ENCODE data around the gene CAMK1D. TPM values are rescaled to one million over a fixed set of nuclear protein-coding genes. Genes with fewer than 3 reads are reported as not detected.
A peak's percentile ranks its signal among the peaks of the same experiment; 100 is the strongest.

Gene CAMK1D
- total and polyA plus RNA-seq, 2 of the 4 experiments (the other 2 are of a cell fraction) = 5.0 to 5.3 TPM

DNA sequence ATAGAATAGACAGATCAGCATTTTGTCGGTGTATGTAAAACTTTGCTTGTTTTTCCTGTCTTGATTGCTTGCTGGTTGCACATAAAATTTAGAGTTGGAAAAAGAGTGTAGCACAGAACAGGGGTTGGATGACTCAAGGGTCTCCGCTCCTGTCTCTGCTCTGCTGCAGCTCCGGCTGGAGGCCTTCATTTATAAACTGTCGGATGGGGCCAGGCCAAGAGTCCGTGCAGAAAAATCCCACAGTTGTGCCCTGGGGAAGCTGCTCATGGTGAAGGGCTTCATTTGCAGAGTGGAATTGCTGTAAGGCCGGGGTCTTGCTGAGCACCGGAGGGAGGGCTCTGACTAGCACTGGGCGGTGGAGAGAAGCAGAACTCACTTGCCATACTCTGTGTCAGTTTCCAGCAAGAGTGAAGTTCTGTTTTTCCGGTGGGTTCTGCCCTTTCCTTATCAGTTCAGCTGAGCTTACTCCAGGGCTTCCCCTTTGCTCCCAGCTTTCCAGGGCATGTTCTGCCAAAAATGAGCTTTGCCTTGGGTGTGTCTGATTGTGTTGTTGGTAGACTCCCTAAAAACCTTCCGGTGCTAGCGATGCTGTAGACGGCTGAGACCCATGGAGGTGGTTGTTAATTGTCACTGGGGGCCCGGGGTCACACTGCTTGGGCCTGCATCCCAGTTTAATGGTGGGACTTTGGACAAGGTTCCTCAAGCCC lies 67.2 kb downstream of the CAMK1D start:
- DNase-seq (no peak), ATAC-seq (ENCODE audit: low read depth) (no peak)
- H3K9ac ChIP-seq (ENCODE audit: low read depth, low read length) = no peak overlapping the region
- H4K8ac ChIP-seq (ENCODE audit: low read depth in 2 of 2, low read length in 2 of 2) = no peak overlapping the region
- no peak overlapping the region for H3K23ac ChIP-seq (ENCODE audit: low read depth, low read length)
- no peak overlapping the region for H2AFZ ChIP-seq (replicated peaks; ENCODE audit: low read length, poor library complexity)
- no peaks in the 10 kb centered on the region for H3K36me3 ChIP-seq (ENCODE audit: control insufficient read depth, insufficient read depth, low read length)
- H3K4me2 ChIP-seq (ENCODE audit: low read depth, low read length) = no peak overlapping the region
- H2AK5ac ChIP-seq (ENCODE audit: low read depth, low read length) = no peak overlapping the region
- H3K4me1 ChIP-seq (ENCODE audit: control insufficient read depth, insufficient read depth, low read length) = peaks cover 1% of the 10 kb centered on the region; the same call in 1 of the 2 replicates
- peaks cover 7% of the 10 kb centered on the region for H3K27me3 ChIP-seq (ENCODE audit: control insufficient read depth, insufficient read depth, low read length)
- no peaks in the 10 kb centered on the region for H3K9me3 ChIP-seq (ENCODE audit: control insufficient read depth, insufficient read depth, low read length)
- no peak overlapping the region for H3K4ac ChIP-seq (ENCODE audit: low read depth, low read length)
- ChIA-PET CTCF (no interaction called here), POLR2A (ENCODE audit: unreplicated experiment) (no interaction called here)
- H3K27ac ChIP-seq (ENCODE audit: insufficient read depth, low read length) = no peak overlapping the region
- no peak overlapping the region for H2AK9ac ChIP-seq (replicated peaks; ENCODE audit: low read depth, low read length, poor library complexity)
- no peak overlapping the region for H3K14ac ChIP-seq (replicated peaks; ENCODE audit: low read depth, low read length)
- H3K18ac ChIP-seq (ENCODE audit: low read depth, low read length) = no peak overlapping the region
- peaks cover 7% of the 10 kb centered on the region; the same call in 1 of the 2 replicates for H4K20me1 ChIP-seq (ENCODE audit: insufficient read depth, low read length)
- no peak overlapping the region for H2BK120ac ChIP-seq (ENCODE audit: low read depth, low read length)
- intact Hi-C loops (cut with micrococcal nuclease) = no loop called here
- no peak overlapping the region for H4K91ac ChIP-seq (ENCODE audit: insufficient read depth, low read depth, low read length)
- no peak overlapping the region for H3K56ac ChIP-seq (ENCODE audit: extremely low read depth, insufficient read depth, low read length)
- no peak overlapping the region for H4K5ac ChIP-seq (ENCODE audit: low read depth, low read length)
- BruUV-seq (replicated peaks) = no TSS peak
- in situ Hi-C loops (cut with MboI; ENCODE audit: low sequenced_read_pairs) = no loop called here
- no peak overlapping the region for H2BK5ac ChIP-seq (ENCODE audit: low read depth, low read length, poor library complexity, severe bottlenecking)
- no peaks in the 10 kb centered on the region; the same call in 1 of the 2 replicates for H3K9me1 ChIP-seq (ENCODE audit: insufficient read depth, low read length)
- TF ChIP-seq RFX5 (IDR thresholded peaks at IDR 0.05; ENCODE audit: low read depth, low read length) (no peak), MAZ (IDR thresholded peaks at IDR 0.05; ENCODE audit: borderline replicate concordance, low read depth, low read length) (no peak), MXI1 (IDR thresholded peaks at IDR 0.05; ENCODE audit: borderline replicate concordance, low read depth, low read length) (no peak), MAFK (IDR thresholded peaks at IDR 0.05; ENCODE audit: low read depth, low read length) (0 out of 2 replicates have a peak, but pooled peaks have one; percentile 37), BHLHE40 (IDR thresholded peaks at IDR 0.05; ENCODE audit: low read depth, low read length) (no peak)
- no peak overlapping the region for H2BK20ac ChIP-seq (ENCODE audit: low read depth, low read length)
- no peak overlapping the region for H2BK15ac ChIP-seq (ENCODE audit: low read depth, low read length)
- dilution Hi-C loops (cut with HindIII; ENCODE audit: low sequenced_read_pairs, unreplicated experiment) = no loop called here
- H3K4me3 ChIP-seq (ENCODE audit: insufficient read depth, low read depth, low read length) = no peak overlapping the region
- 93% methylated on average over 4 of the region's 13 CpGs; no CpG with 5 or more reads in 1 of the 2 experiments for WGBS, 2 experiments (ENCODE audit: extremely low coverage in 2 of 2, insufficient read length in 1 of 2)
- no peaks in the 10 kb centered on the region for H3K79me1 ChIP-seq (ENCODE audit: low read depth in 1 of 2, low read length in 2 of 2)

All from IMR-90 (cell line).